ENCODE results near the gene TNS1.

GRCh38 chr2:217820091-217820819, 182.5 kb downstream of the TNS1 start:
- TF ChIP-seq CTCF (IDR thresholded peaks at IDR 0.05; ENCODE audit: insufficient read depth, low read depth, low read length), result no peak
- no peak for TF ChIP-seq EZH2 (IDR thresholded peaks at IDR 0.05; ENCODE audit: insufficient read depth, low read length)
